ENCODE measurements around the gene MALRD1.

Gene MALRD1

GRCh38 chr10:19658622-19659233 lies 610.1 kb downstream of the MALRD1 start:
- DNase-seq: no peak

GRCh38 chr10:19659920-19660655 lies 611.5 kb downstream of the MALRD1 start:
- DNase-seq: no peak

DNA sequence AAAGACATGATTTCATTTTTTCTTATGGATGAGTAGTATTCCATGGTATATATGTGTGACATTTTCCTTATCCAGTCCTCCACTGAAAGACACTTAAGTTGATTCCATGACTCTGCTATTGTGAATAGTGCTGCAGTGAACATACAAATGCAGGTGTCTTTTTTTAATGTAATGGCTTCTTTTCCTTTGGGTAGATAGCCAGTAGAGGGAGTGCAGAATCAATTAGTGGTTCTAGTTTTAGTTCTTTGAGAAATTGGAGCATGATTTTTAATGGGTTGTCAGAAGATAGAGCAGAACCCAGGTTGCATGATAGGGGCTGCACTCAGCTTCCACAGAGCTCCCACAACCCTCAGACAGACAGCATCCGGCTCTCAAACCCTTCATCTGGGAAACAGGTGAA lies 614.7 kb downstream of the MALRD1 start:
- DNase-seq: no peak

- DNase-seq: no peak
These were observed 619.5 kb downstream of the MALRD1 start for GRCh38 chr10:19668116-19668515.

GRCh38 chr10:19676063-19676462 lies 627.5 kb downstream of the MALRD1 start:
- DNase-seq: no peak

DNA sequence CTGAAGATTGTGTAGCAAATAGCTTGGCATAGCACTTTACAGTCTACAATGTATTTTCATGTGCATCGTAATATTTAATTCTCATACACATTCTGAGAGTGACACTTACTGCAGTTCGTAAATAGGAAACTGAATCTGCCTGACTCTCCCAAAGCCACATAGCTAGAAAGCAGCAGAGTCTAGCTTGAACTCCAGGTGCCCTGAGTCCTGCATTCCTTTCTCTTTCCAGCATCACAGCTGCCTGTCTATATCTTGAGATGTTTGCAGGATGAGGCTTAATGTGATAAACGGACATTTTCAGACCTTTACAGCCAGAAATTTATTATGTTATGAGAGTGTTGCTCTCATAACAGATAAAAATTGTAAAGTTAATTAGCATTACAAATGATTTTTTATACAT lies 634.8 kb downstream of the MALRD1 start:
- DNase-seq: no peak

DNA sequence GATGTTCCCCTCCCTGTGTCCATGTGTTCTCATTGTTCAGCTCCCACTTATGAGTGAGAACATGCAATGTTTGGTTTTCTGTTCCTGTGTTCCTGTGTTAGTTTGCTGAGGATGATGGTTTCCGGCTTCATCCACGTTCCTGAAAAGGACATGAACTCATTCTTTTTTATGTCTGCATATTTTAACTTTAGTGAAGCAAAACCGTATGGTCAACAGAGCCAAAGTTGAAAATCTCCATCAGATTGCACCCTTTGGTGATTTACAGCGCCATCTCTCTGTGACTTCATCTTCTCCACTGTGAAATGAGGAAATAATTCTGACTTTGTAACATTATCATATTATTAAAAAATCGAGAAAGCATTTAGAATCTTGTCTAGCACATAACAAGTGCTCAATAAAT lies 635.4 kb downstream of the MALRD1 start:
- DNase-seq: no peak

DNA sequence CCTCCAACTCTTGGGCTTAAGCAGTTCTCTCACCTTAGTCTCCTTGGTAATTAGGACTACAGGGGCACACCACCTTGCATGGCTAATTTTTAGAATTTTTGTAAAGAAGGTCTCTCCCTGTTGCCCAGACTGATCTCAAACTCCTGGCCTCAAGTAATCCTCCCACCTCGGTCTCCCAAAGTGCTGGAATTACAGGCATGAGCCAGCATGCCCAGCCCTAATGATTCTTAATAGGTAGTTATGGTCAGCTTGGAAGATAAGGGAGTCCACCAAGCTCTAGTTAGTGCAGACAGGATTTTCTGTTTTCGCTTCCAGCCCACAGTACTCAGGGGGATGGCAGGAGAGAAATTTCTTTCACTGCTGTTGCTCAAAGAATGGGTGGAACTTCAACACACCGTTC lies 639.7 kb downstream of the MALRD1 start:
- DNase-seq: no peak

DNA sequence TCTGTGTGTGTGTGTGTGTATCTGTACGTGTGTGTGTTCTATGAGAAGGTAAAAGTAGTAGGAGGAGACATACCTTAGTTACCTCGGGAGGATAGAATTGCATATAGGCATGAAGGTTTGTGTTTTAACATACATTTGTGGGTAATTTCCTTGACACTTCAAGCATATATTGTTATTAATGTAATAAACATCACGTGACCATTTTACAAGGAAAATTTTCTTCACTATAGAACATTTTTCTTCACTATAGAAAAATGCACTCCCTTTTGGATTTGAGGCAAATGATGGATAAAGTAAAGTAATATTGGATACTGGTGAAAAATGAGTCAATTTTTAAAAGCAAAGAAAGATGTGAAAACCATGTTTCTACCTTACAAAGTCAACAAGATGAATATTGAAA lies 640.6 kb downstream of the MALRD1 start:
- no peak for DNase-seq

GRCh38 chr10:19699299-19699698 lies 650.7 kb downstream of the MALRD1 start:
- DNase-seq: no peak

DNA sequence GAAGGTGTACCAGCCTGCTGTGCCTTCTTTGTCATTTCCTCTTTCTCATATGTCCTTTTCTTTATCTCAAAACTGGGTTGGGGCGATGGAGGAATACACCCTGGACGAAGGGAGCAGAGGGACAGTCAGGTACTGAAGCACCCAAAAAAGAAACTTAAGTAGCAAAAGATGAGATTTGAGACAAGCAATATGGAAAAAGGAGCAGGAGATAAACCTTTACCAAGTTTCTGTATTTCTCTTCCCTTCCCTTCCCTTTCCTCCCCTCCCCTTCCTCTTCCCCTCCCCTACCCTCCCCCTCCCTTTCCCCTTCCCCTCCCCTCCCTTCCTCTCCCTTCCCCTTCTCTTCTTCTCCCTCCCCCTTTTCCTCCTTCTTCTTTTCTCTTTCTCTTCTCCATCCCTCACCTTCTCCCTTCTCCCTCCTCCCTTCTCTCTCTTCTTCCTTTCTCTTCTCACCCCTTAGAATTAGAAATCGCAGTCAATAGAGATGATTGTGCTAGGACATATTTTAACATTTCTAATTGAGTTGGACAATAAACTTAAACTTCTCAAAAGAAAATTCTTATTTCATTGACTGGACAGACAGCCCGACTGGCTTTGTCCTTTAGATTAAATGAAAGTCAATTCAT lies 652.9 kb downstream of the MALRD1 start:
- DNase-seq: no peak

- DNase-seq: no peak
These were observed 653.6 kb downstream of the MALRD1 start for GRCh38 chr10:19702215-19702614.

- DNase-seq: no peak
These were observed 655.9 kb downstream of the MALRD1 start for GRCh38 chr10:19704544-19704943.

DNA sequence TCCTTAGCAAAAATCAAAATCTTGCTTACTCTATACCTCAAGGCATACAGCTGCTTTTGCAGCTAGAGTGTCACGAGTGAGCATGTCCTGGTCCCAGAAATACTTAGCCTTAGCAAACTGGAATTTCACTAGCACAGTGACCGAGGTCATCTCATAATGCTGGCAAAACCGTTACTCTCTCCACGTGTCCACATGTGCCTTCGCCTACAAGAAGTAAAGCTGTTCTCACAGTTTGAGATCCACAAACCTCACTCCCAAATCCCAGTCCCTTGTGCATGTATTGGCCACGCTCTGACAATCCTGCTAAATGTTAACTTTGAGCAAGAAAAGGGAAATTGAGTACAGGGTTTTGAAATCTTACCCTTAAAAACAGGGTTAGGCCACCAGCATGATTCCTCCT lies 656.6 kb downstream of the MALRD1 start:
- DNase-seq: no peak

- no peak for DNase-seq
These were observed 658.3 kb downstream of the MALRD1 start for GRCh38 chr10:19706904-19707303.

DNA sequence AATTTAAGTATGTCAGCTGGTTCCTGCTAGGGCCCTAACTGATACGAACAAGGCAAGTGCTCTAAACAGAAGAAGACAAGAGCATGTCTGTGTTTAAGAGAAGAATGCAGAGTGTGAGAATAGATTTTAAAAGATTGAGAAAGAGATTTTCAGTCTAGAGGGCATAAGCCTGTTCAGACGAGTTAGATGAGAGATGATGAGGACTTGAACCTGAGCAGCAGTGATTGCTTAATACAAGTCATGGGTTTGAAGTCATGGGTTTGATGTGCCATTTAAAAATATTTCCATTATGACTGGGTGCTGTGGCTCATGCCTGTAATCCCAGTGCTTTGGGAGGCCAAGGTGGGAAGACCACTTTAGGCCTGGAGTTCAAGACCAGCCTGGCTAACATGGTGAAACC lies 658.8 kb downstream of the MALRD1 start:
- no peak for DNase-seq

DNA sequence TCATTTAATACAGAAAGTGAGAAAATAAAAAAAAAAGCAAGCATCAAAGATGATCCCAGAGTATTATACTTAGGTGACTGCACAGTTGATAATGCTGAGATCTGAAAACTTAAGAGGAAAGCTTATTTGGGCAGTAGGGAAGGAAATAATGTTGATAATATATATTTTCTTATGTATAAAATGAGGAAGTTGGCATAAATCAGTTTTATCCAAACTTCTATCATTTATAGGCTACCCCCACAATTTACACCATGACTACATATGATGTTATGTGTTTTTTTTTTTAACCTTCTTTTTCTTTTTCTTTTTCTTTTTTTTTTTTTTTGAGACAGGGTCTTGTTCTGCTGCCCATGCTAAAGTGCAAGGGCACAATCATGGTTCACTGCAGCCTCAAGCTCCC lies 659.4 kb downstream of the MALRD1 start:
- no peak for DNase-seq

DNA sequence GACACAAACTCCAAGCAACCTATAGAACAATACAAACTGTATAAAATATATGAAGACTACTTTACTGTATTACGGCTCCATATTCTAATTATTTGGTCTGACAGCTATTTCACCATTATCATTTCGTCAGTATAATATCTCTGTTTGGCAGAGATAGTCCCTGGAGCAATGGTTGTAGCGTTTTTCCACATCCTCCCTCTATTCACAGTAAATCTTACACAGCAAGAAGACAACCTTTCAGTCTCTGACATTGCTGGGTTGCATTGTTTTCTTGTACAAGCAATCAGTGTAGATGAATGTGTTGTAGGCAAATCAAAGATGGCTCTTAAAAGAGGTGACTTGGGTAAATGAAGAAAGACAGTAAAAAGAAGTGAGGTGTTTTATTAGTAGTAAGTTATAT lies 662.0 kb downstream of the MALRD1 start:
- no peak for DNase-seq

DNA sequence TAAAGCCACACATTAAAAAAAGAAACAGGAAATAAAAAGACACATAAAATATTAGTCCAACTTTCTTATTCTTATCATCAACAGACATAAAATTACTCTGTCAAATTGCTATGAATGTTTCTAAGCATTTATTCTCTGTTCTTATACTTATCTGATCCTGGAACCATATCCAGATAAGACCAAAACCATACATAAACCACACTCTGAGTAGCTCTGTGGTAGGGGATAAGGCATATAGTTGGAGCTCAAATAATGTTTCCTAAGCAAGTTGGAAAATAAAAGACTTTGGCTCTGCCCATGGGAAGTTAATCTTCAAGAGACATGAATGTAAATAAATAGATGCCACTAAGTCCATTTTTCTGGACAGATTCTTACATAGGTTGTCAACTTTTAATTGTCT lies 664.6 kb downstream of the MALRD1 start:
- DNase-seq: no peak

GRCh38 chr10:19713800-19714525 lies 665.4 kb downstream of the MALRD1 start:
- no peak for DNase-seq

GRCh38 chr10:19719284-19719683 lies 670.7 kb downstream of the MALRD1 start:
- DNase-seq: no peak

GRCh38 chr10:19724287-19724686 lies 675.7 kb downstream of the MALRD1 start:
- DNase-seq: no peak

- no peak for DNase-seq
These were observed 679.8 kb downstream of the MALRD1 start for GRCh38 chr10:19728376-19728775.

GRCh38 chr10:19728964-19729363 lies 680.4 kb downstream of the MALRD1 start:
- no peak for DNase-seq

Measured in activated CD4-positive, alpha-beta T cell treated with anti-CD3 and anti-CD28 coated beads for 1 hour (primary cell).